ENCODE results near the gene SNX15. TPM values are rescaled to one million over a fixed set of nuclear protein-coding genes. Genes with fewer than 3 reads are reported as not detected.
A peak's percentile ranks its signal among the peaks of the same experiment; 100 is the strongest.

SNX15 gene
- total and polyA plus RNA-seq, 2 donors (not counting 1 experiment from before 2014, with no cell fraction given), result 26.0 to 28.5 TPM

DNA sequence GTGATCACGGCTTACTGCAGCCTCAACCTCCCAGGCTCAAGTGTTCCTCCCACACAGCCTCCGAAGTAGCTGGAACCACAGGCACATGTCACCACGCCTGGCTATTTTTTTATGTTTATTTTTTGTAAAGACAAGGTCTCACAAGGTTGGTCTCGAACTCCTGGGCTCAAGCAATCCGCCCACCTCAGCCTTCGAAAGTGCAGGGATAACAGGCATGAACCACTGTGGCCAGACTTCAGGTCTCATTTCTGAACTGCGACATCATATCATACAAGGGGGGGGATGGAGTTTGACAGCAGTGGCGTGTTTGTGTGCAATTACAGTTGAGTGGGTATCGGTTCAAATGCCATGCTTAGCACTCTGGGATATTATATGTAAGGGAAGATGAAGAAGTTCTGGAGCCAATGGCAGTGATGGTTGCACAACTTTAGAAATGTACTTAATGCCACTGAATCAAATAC lies 24.2 kb downstream of the SNX15 start:
- H3K4me1 Mint-ChIP-seq, result peaks cover 34% of the 10 kb centered on the region
- Histone ChIP-seq H3K4me2 (replicated peaks; ENCODE audit: low read depth, low read length, poor library complexity, severe bottlenecking) (no peak overlapping the region), H3K9me3 (ENCODE audit: control extremely low read depth in 1 of 3, control insufficient read depth in 2 of 3, insufficient read depth in 1 of 3, low read length in 2 of 3) (no peaks in the 10 kb centered on the region), H4K20me1 (ENCODE audit: control insufficient read depth, insufficient read depth, low read length, poor library complexity, severe bottlenecking) (no peaks in the 10 kb centered on the region), H3K4me1 (ENCODE audit: control insufficient read depth in 2 of 2, insufficient read depth in 2 of 2, low read length in 2 of 2) (peaks cover 26 to 28% of the 10 kb centered on the region in 2 donors), H2AFZ (ENCODE audit: insufficient read depth, low read depth, low read length, poor library complexity, severe bottlenecking) (no peak overlapping the region), H3K36me3 (replicated peaks in 1 of 2; ENCODE audit: control extremely low read depth in 1 of 2, control insufficient read depth in 1 of 2, extremely low read depth in 1 of 2, insufficient read depth in 2 of 2, low read length in 1 of 2) (no peaks in the 10 kb centered on the region), H3K79me2 (ENCODE audit: control insufficient read depth, insufficient read depth, low read length) (peaks cover 6% of the 10 kb centered on the region), H3K9ac (ENCODE audit: low read length) (no peak overlapping the region), H3K4me3 (ENCODE audit: control extremely low read depth in 1 of 5, extremely low read depth in 1 of 5, insufficient read depth in 1 of 5, low read depth in 2 of 5, low read length in 4 of 5) (no peak overlapping the region), H3K27me3 (replicated peaks in 1 of 4; ENCODE audit: control extremely low read depth in 1 of 4, control insufficient read depth in 3 of 4, insufficient read depth in 4 of 4, low read length in 3 of 4) (peaks cover 0 to 2% (median 0%) of the 10 kb centered on the region in 4 experiments), H3K27ac (ENCODE audit: low read length in 2 of 2) (no peak overlapping the region)
- no peak for TF ChIP-seq EZH2 (IDR thresholded peaks at IDR 0.05; ENCODE audit: borderline replicate concordance, insufficient read depth, low read depth, low read length, poor library complexity, severe bottlenecking)
- TF ChIP-seq, protein P1, sequence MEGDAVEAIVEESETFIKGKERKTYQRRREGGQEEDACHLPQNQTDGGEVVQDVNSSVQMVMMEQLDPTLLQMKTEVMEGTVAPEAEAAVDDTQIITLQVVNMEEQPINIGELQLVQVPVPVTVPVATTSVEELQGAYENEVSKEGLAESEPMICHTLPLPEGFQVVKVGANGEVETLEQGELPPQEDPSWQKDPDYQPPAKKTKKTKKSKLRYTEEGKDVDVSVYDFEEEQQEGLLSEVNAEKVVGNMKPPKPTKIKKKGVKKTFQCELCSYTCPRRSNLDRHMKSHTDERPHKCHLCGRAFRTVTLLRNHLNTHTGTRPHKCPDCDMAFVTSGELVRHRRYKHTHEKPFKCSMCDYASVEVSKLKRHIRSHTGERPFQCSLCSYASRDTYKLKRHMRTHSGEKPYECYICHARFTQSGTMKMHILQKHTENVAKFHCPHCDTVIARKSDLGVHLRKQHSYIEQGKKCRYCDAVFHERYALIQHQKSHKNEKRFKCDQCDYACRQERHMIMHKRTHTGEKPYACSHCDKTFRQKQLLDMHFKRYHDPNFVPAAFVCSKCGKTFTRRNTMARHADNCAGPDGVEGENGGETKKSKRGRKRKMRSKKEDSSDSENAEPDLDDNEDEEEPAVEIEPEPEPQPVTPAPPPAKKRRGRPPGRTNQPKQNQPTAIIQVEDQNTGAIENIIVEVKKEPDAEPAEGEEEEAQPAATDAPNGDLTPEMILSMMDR (IDR thresholded peaks at IDR 0.05), result no peak
- no peaks in the 10 kb centered on the region for H3K9me3 Mint-ChIP-seq (ENCODE audit: insufficient read depth)
- ChIA-PET CTCF (no interaction called here), POLR2A (no interaction called here)
- intact Hi-C loops (cut with micrococcal nuclease), result no loop called here
- ATAC-seq (ENCODE audit: low read depth), result no peak
- no peaks in the 10 kb centered on the region for H3K27me3 Mint-ChIP-seq
- WGBS (ENCODE audit: insufficient coverage), result 86% methylated on average over 3 of the region's 9 CpGs
- no peak overlapping the region for H3K4me3 Mint-ChIP-seq
- no peak overlapping the region for H3K27ac Mint-ChIP-seq
- DNase-seq, result no peak

GRCh38 chr11:65053827-65054508 lies 26.7 kb downstream of the SNX15 start:
- no peaks in the 10 kb centered on the region for H3K79me2 ChIP-seq (ENCODE audit: control insufficient read depth, insufficient read depth, low read length)
- CTCF ChIA-PET, result interaction anchor here (0.6 to 1.2 kb wide), 2 partner anchors 57 to 199 kb away, joined by 3 to 4 read pairs; no protein-coding TSS in a partner anchor
- peaks cover 0 to 2% (median 1%) of the 10 kb centered on the region in 4 experiments for H3K27me3 ChIP-seq (replicated peaks in 1 of 4; ENCODE audit: control extremely low read depth in 1 of 4, control insufficient read depth in 3 of 4, insufficient read depth in 4 of 4, low read length in 3 of 4)
- H3K4me1 ChIP-seq (ENCODE audit: control insufficient read depth in 2 of 2, insufficient read depth in 2 of 2, low read length in 2 of 2), result peaks cover 10 to 14% of the 10 kb centered on the region in 2 donors
- peak overlapping the region; percentile 68 for H2AFZ ChIP-seq (ENCODE audit: insufficient read depth, low read depth, low read length, poor library complexity, severe bottlenecking)
- peak overlapping the region; percentile 32 for H3K9ac ChIP-seq (ENCODE audit: low read length)
- intact Hi-C loops (cut with micrococcal nuclease), result no loop called here
- no peaks in the 10 kb centered on the region for H3K27me3 Mint-ChIP-seq
- H3K4me3 Mint-ChIP-seq, result peak overlapping the region; percentile 80
- peak overlapping the region; percentile 80 for H3K27ac Mint-ChIP-seq
- POLR2A ChIA-PET, result no interaction called here
- H4K20me1 ChIP-seq (ENCODE audit: control insufficient read depth, insufficient read depth, low read length, poor library complexity, severe bottlenecking), result no peaks in the 10 kb centered on the region
- no peak for TF ChIP-seq EZH2 (IDR thresholded peaks at IDR 0.05; ENCODE audit: borderline replicate concordance, insufficient read depth, low read depth, low read length, poor library complexity, severe bottlenecking)
- TF ChIP-seq, protein P1 (IDR thresholded peaks at IDR 0.05), result no peak
- 7% methylated on average over 8 of the region's 8 CpGs for WGBS (ENCODE audit: insufficient coverage)
- H3K9me3 ChIP-seq (ENCODE audit: control extremely low read depth in 1 of 3, control insufficient read depth in 2 of 3, insufficient read depth in 1 of 3, low read length in 2 of 3), result no peaks in the 10 kb centered on the region
- no peaks in the 10 kb centered on the region for H3K36me3 ChIP-seq (replicated peaks in 1 of 2; ENCODE audit: control extremely low read depth in 1 of 2, control insufficient read depth in 1 of 2, extremely low read depth in 1 of 2, insufficient read depth in 2 of 2, low read length in 1 of 2)
- peak; percentile 7 for ATAC-seq (ENCODE audit: low read depth)
- H3K4me1 Mint-ChIP-seq, result peaks cover 17% of the 10 kb centered on the region
- peak overlapping the region; percentile 67 for H3K4me2 ChIP-seq (replicated peaks; ENCODE audit: low read depth, low read length, poor library complexity, severe bottlenecking)
- DNase-seq, result peak; percentile 67
- H3K4me3 ChIP-seq (ENCODE audit: control extremely low read depth in 1 of 5, extremely low read depth in 1 of 5, insufficient read depth in 1 of 5, low read depth in 2 of 5, low read length in 4 of 5), result no peak overlapping the region
- H3K27ac ChIP-seq (ENCODE audit: low read length in 2 of 2), result peak overlapping the region in 1 of 2 donors; percentile 34
- no peaks in the 10 kb centered on the region for H3K9me3 Mint-ChIP-seq (ENCODE audit: insufficient read depth)

Measured in B cell (primary cell).